K562 (cell line): ENCODE measurements around the gene PPP1R15A. TPM values are rescaled to one million over a fixed set of nuclear protein-coding genes. Genes with fewer than 3 reads are reported as not detected.
A peak's percentile ranks its signal among the peaks of the same experiment; 100 is the strongest.

ENCODE experiments used
- ADNP ChIP-seq: fragments of 200-800 bp; sonication (Bioruptor generic); IDR thresholded peaks from 2 replicates; pipeline ENCODE4 v1.6.1; 2016; ENCODE audit warnings: missing genetic modification characterization, missing compliant biosample characterization
- ATF1 ChIP-seq, 2 experiments: fragments of 450-650 bp in 1 of 2; IDR thresholded peaks; 2 replicates each; pipeline ENCODE4 v1.6.1; 2016; ENCODE audit warnings: missing compliant biosample characterization in 1 of 2, missing genetic modification characterization in 1 of 2
- DEAF1 ChIP-seq: fragments of 450-650 bp; formaldehyde crosslinking; IDR thresholded peaks from 2 replicates; pipeline ENCODE4 v1.4.0; 2020; ENCODE audit warnings: mild to moderate bottlenecking, moderate library complexity
- EP400 ChIP-seq: fragments of 450-650 bp; IDR thresholded peaks from 2 replicates; pipeline ENCODE4 v1.6.1; 2017; ENCODE audit warnings: antibody characterized with exemption, mild to moderate bottlenecking, moderate library complexity
- KDM5B ChIP-seq: fragments of 200-600 bp; sonication (generic); IDR thresholded peaks from 2 replicates; pipeline ENCODE4 v1.6.1; 2012; ENCODE audit warnings: low read depth, mild to moderate bottlenecking, moderate library complexity, low read length, control low read depth, inconsistent platforms; ENCODE audit not compliant: insufficient replicate concordance
- LCOR ChIP-seq: sonication (generic); formaldehyde crosslinking; IDR thresholded peaks from 2 replicates; pipeline ENCODE4 v1.8.0; 2022; ENCODE audit warnings: mild to moderate bottlenecking, missing genetic modification reagents
- MEF2D ChIP-seq: conservative IDR thresholded peaks from 2 replicates; pipeline ENCODE4 v1.6.1; 2016; ENCODE audit warnings: low read depth, missing genetic modification characterization, missing compliant biosample characterization
- NUFIP1 ChIP-seq: fragments of 450-650 bp; IDR thresholded peaks from 2 replicates; pipeline ENCODE4 v1.6.1; 2018; ENCODE audit not compliant: partially characterized antibody
- RAD51 ChIP-seq: fragments of 450-650 bp; IDR thresholded peaks from 2 replicates; pipeline ENCODE4 v1.7.1; 2016; ENCODE audit warnings: low read depth, mild to moderate bottlenecking, borderline replicate concordance
- TFAP4 ChIP-seq: sonication (generic); formaldehyde crosslinking; IDR thresholded peaks from 2 replicates; pipeline ENCODE4 v1.8.0; 2022; ENCODE audit warnings: missing genetic modification reagents, mild to moderate bottlenecking, moderate library complexity, borderline replicate concordance
- polyA plus RNA-seq, 8 experiments: library from polyadenylated mRNA; depleted of rRNA in 4 of 8; stranded (reverse) in 5 of 8; unstranded in 3 of 8; fragments of >200 nt; fragmentation: Nextera tagmentation in 2 of 8; fragmentation: Illumina TruSeq in 1 of 8; extraction: Ambion mirVana in 2 of 8; extraction: Trizol in 1 of 8; gene quantifications; 2 replicates each; pipeline versions ENCODE4 v1.2.1 to v1.2.3, GENCODE V29; 2011 to 2014; ENCODE audit warnings: inconsistent platforms in 1 of 8, missing spikeins in 1 of 8
- total RNA-seq, 7 experiments: library from RNA; depleted of rRNA in 6 of 7; stranded (reverse); fragments of >200 nt in 6 of 7; fragmentation: Illumina TruSeq in 2 of 7; extraction: Trizol in 2 of 7; gene quantifications; 2 replicates each; pipeline versions ENCODE4 v1.2.1 to v1.2.3, GENCODE V29; 2011 to 2021; ENCODE audit warnings: low replicate concordance in 1 of 7
- TF ChIP-seq, protein P1 (sequence below): fragments of 450-650 bp; conservative IDR thresholded peaks from 2 replicates; pipeline ENCODE4 v1.6.1; 2016; ENCODE audit warnings: missing genetic modification characterization, low read depth, mild to moderate bottlenecking, control low read depth, missing compliant biosample characterization
- TF ChIP-seq, protein P2 (sequence below), 3 experiments: fragments of 200-800 bp in 1 of 3; fragments of 250-450 bp in 1 of 3; fragments of 450-650 bp in 1 of 3; sonication (Bioruptor Pico) in 1 of 3; sonication (Bioruptor generic) in 1 of 3; formaldehyde crosslinking in 1 of 3; IDR thresholded peaks; 2 replicates each; pipeline versions ENCODE4 v1.6.1 to v1.8.0; 2016 to 2022; ENCODE audit warnings: mild to moderate bottlenecking in 2 of 3, missing genetic modification characterization in 2 of 3, missing compliant biosample characterization in 1 of 3, moderate library complexity in 1 of 3
- TF ChIP-seq, protein P3 (sequence below): fragments of 450-650 bp; IDR thresholded peaks from 2 replicates; pipeline ENCODE4 v1.6.1; 2016
- TF ChIP-seq, protein P4 (sequence below): IDR thresholded peaks from 3 replicates; pipeline ENCODE4 v1.6.1; 2011; ENCODE audit warnings: borderline replicate concordance, mild to moderate bottlenecking, moderate library complexity; ENCODE audit not compliant: insufficient read length; ENCODE audit errors: extremely low read depth

The PPP1R15A gene
- total and polyA plus RNA-seq, 9 of the 15 experiments (the other 6 are each of a cell fraction or from before 2014, with no cell fraction given) = 0.42 to 73.7 (median 44.0) TPM

- TF ChIP-seq, protein P1, sequence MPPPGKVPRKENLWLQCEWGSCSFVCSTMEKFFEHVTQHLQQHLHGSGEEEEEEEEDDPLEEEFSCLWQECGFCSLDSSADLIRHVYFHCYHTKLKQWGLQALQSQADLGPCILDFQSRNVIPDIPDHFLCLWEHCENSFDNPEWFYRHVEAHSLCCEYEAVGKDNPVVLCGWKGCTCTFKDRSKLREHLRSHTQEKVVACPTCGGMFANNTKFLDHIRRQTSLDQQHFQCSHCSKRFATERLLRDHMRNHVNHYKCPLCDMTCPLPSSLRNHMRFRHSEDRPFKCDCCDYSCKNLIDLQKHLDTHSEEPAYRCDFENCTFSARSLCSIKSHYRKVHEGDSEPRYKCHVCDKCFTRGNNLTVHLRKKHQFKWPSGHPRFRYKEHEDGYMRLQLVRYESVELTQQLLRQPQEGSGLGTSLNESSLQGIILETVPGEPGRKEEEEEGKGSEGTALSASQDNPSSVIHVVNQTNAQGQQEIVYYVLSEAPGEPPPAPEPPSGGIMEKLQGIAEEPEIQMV (tag) = no peak
- TF ChIP-seq ATF1 (CRISPR knock-in tag; IDR thresholded peaks at IDR 0.05) = no peak
- peak; percentile 42; the same call in 1 of the 2 replicates for TF ChIP-seq ATF1 (tag; IDR thresholded peaks at IDR 0.05)
- peak; percentile 58; the same call in 1 of the 2 replicates for TF ChIP-seq RAD51
- TF ChIP-seq, protein P2, sequence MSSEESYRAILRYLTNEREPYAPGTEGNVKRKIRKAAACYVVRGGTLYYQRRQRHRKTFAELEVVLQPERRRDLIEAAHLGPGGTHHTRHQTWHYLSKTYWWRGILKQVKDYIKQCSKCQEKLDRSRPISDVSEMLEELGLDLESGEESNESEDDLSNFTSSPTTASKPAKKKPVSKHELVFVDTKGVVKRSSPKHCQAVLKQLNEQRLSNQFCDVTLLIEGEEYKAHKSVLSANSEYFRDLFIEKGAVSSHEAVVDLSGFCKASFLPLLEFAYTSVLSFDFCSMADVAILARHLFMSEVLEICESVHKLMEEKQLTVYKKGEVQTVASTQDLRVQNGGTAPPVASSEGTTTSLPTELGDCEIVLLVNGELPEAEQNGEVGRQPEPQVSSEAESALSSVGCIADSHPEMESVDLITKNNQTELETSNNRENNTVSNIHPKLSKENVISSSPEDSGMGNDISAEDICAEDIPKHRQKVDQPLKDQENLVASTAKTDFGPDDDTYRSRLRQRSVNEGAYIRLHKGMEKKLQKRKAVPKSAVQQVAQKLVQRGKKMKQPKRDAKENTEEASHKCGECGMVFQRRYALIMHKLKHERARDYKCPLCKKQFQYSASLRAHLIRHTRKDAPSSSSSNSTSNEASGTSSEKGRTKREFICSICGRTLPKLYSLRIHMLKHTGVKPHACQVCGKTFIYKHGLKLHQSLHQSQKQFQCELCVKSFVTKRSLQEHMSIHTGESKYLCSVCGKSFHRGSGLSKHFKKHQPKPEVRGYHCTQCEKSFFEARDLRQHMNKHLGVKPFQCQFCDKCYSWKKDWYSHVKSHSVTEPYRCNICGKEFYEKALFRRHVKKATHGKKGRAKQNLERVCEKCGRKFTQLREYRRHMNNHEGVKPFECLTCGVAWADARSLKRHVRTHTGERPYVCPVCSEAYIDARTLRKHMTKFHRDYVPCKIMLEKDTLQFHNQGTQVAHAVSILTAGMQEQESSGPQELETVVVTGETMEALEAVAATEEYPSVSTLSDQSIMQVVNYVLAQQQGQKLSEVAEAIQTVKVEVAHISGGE (CRISPR knock-in tag; IDR thresholded peaks at IDR 0.05) = peak in 1 of 3 experiments; percentile 55; a peak in 2 of 6 replicates
- TF ChIP-seq LCOR (CRISPR knock-in tag) = no peak
- TF ChIP-seq, protein P3, sequence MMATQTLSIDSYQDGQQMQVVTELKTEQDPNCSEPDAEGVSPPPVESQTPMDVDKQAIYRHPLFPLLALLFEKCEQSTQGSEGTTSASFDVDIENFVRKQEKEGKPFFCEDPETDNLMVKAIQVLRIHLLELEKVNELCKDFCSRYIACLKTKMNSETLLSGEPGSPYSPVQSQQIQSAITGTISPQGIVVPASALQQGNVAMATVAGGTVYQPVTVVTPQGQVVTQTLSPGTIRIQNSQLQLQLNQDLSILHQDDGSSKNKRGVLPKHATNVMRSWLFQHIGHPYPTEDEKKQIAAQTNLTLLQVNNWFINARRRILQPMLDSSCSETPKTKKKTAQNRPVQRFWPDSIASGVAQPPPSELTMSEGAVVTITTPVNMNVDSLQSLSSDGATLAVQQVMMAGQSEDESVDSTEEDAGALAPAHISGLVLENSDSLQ = peak; percentile 97
- no peak for TF ChIP-seq DEAF1
- 0 out of 2 replicates have a peak, but pooled peaks have one; percentile 19 for TF ChIP-seq EP400
- TF ChIP-seq MEF2D = no peak
- TF ChIP-seq, protein P4, sequence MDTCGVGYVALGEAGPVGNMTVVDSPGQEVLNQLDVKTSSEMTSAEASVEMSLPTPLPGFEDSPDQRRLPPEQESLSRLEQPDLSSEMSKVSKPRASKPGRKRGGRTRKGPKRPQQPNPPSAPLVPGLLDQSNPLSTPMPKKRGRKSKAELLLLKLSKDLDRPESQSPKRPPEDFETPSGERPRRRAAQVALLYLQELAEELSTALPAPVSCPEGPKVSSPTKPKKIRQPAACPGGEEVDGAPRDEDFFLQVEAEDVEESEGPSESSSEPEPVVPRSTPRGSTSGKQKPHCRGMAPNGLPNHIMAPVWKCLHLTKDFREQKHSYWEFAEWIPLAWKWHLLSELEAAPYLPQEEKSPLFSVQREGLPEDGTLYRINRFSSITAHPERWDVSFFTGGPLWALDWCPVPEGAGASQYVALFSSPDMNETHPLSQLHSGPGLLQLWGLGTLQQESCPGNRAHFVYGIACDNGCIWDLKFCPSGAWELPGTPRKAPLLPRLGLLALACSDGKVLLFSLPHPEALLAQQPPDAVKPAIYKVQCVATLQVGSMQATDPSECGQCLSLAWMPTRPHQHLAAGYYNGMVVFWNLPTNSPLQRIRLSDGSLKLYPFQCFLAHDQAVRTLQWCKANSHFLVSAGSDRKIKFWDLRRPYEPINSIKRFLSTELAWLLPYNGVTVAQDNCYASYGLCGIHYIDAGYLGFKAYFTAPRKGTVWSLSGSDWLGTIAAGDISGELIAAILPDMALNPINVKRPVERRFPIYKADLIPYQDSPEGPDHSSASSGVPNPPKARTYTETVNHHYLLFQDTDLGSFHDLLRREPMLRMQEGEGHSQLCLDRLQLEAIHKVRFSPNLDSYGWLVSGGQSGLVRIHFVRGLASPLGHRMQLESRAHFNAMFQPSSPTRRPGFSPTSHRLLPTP = no peak
- TF ChIP-seq KDM5B = no peak
- no peak for TF ChIP-seq ADNP
- no peak for TF ChIP-seq NUFIP1
- peak; percentile 67; the same call in 1 of the 2 replicates for TF ChIP-seq TFAP4
Observed at GRCh38 chr19:48918801-48919247, 46.6 kb downstream of the PPP1R15A start (continued).
